HCT116 (cell line): ENCODE data around the gene CFAP54. TPM values are rescaled to one million over a fixed set of nuclear protein-coding genes. Genes with fewer than 3 reads are reported as not detected.

Experiments used
- ATAC-seq: fragments of 200-7000 bp; cut with Tn5 transposase; 2 replicates; pipeline ENCODE4 v1.9.1; 2020; ENCODE audit warnings: mild to moderate bottlenecking, moderate library complexity
- BruUV-seq: library from RNA; stranded (reverse); fragments of 400-500 nt; replicated peaks from 2 replicates; lab custom pipeline; 2021; lab: Mats Ljungman, UMichigan
- CTCF ChIA-PET: fragments of 300-600 bp; sonication (Branson Sonifier 250); formaldehyde crosslinking; loops from one replicate; lab custom pipeline; 2021; ENCODE audit warnings: antibody characterized with exemption; lab: Charles Lee
- POLR2A ChIA-PET: fragments of 300-600, 350-600 bp; sonication (Branson Sonifier 250); formaldehyde crosslinking; loops from one replicate; lab custom pipeline; 2021; ENCODE audit warnings: antibody characterized with exemption; lab: Charles Lee
- RAD21 ChIA-PET, 2 experiments: fragments of 300-600 bp; sonication (Branson Sonifier 250); formaldehyde crosslinking; loops; one replicate each; lab custom pipeline; 2023; ENCODE audit warnings: low total read pairs in 2 of 2; ENCODE audit not compliant: uncharacterized antibody in 2 of 2, unreplicated experiment in 2 of 2, low non-redundant PET in 1 of 2; lab: Charles Lee
- DNase-seq: peaks from one replicate; pipeline ENCODE4 v3.0.0-alpha.2; 2010; ENCODE audit warnings: low read depth, low spot score
- H2AFZ ChIP-seq: fragments of 200-600 bp; shearing (Covaris generic), sonication (generic); 2 replicates; pipeline ENCODE4 v1.6.1; 2017; ENCODE audit warnings: low read depth, mixed run types, mixed read lengths, antibody characterized with exemption, low read length; ENCODE audit not compliant: poor library complexity, severe bottlenecking
- H3K27ac ChIP-seq: 2 replicates; pipeline ENCODE4 v1.5.1; 2012; ENCODE audit warnings: low read depth, low read length
- H3K27me3 ChIP-seq: fragments of 200-600 bp; sonication (generic); 2 replicates; pipeline ENCODE4 v1.6.1; 2016; ENCODE audit warnings: mixed run types, low read length, mixed read lengths; ENCODE audit not compliant: insufficient read depth
- H3K36me3 ChIP-seq, 2 experiments: fragments of 200-500 bp in 1 of 2; fragments of 200-600 bp in 1 of 2; sonication (Bioruptor generic) in 1 of 2; sonication (generic) in 1 of 2; 2 replicates each; pipeline versions ENCODE4 v1.5.1 to v1.6.1; 2014 to 2016; ENCODE audit warnings: low read length in 2 of 2, inconsistent platforms in 1 of 2, mixed read lengths in 1 of 2, mixed run types in 1 of 2; ENCODE audit not compliant: insufficient read depth in 2 of 2, control insufficient read depth in 1 of 2
- H3K4me1 ChIP-seq, 2 experiments: fragments of 200-600 bp in 1 of 2; sonication (generic) in 1 of 2; 2 replicates each; pipeline versions ENCODE4 v1.5.1 to v1.6.1; 2012 to 2017; ENCODE audit warnings: low read length in 2 of 2, inconsistent platforms in 1 of 2, mild to moderate bottlenecking in 1 of 2, mixed read lengths in 1 of 2, mixed run types in 1 of 2, moderate library complexity in 1 of 2; ENCODE audit not compliant: insufficient read depth in 2 of 2, control insufficient read depth in 1 of 2
- H3K4me2 ChIP-seq: fragments of 200-600 bp; sonication (generic); 2 replicates; pipeline ENCODE4 v1.6.1; 2017; ENCODE audit warnings: mixed run types, low read length, mixed read lengths
- H3K4me3 ChIP-seq, 2 experiments: fragments of 200-600 bp in 1 of 2; sonication (generic) in 1 of 2; replicated peaks in 1 of 2; 2 replicates each; pipeline ENCODE4 v1.5.1; 2011 to 2016; ENCODE audit warnings: low read length in 2 of 2, control low read depth in 1 of 2, low read depth in 1 of 2, mild to moderate bottlenecking in 1 of 2, mixed read lengths in 1 of 2, mixed run types in 1 of 2
- H3K79me2 ChIP-seq: fragments of 200-600 bp; sonication (generic); 2 replicates; pipeline ENCODE4 v1.6.1; 2017; ENCODE audit warnings: mild to moderate bottlenecking, mixed run types, low read length, moderate library complexity, mixed read lengths; ENCODE audit not compliant: insufficient read depth
- H3K9ac ChIP-seq: fragments of 200-600 bp; sonication (generic); 2 replicates; pipeline ENCODE4 v1.6.1; 2016; ENCODE audit warnings: low read length, mixed read lengths
- H3K9me2 ChIP-seq: fragments of 200-600 bp; sonication (generic), shearing (Covaris generic); 2 replicates; pipeline ENCODE4 v1.6.1; 2017; ENCODE audit warnings: mixed run types, mild to moderate bottlenecking, moderate library complexity; ENCODE audit not compliant: insufficient read depth
- H3K9me3 ChIP-seq, 2 experiments: fragments of 200-500 bp in 1 of 2; fragments of 200-600 bp in 1 of 2; sonication (Bioruptor generic) in 1 of 2; sonication (generic) in 1 of 2; 2 replicates each; pipeline ENCODE4 v1.6.1; 2014 to 2017; ENCODE audit warnings: low read length in 2 of 2, mixed read lengths in 2 of 2, inconsistent platforms in 1 of 2, low read depth in 1 of 2, mild to moderate bottlenecking in 1 of 2, mixed run types in 1 of 2, moderate library complexity in 1 of 2; ENCODE audit not compliant: control insufficient read depth in 1 of 2, insufficient read depth in 1 of 2
- H4K20me1 ChIP-seq: fragments of 200-600 bp; sonication (generic), shearing (Covaris generic); 2 replicates; pipeline ENCODE4 v1.6.1; 2017; ENCODE audit warnings: mixed run types, mild to moderate bottlenecking, moderate library complexity; ENCODE audit not compliant: insufficient read depth
- CBX3 ChIP-seq: IDR thresholded peaks from 2 replicates; pipeline ENCODE4 v1.6.1; 2012; ENCODE audit warnings: low read depth
- CEBPB ChIP-seq: IDR thresholded peaks from 2 replicates; pipeline ENCODE4 v1.6.1; 2012; ENCODE audit warnings: low read depth
- EGR1 ChIP-seq: IDR thresholded peaks from 2 replicates; pipeline ENCODE4 v1.6.1; 2012; ENCODE audit warnings: low read depth
- EZH2 ChIP-seq: fragments of 200-600 bp; sonication (generic); IDR thresholded peaks from 2 replicates; pipeline ENCODE4 v1.6.1; 2017; ENCODE audit warnings: antibody characterized with exemption, mixed run types
- FOSL1 ChIP-seq: IDR thresholded peaks from 2 replicates; pipeline ENCODE4 v1.6.1; 2012; ENCODE audit warnings: low read depth
- JUND ChIP-seq: IDR thresholded peaks from 2 replicates; pipeline ENCODE4 v1.6.1; 2012
- MAX ChIP-seq: IDR thresholded peaks from 2 replicates; pipeline ENCODE4 v1.6.1; 2012
- POLR2A ChIP-seq: IDR thresholded peaks from 2 replicates; pipeline ENCODE4 v1.7.0; 2011; ENCODE audit warnings: borderline replicate concordance; ENCODE audit not compliant: insufficient read depth, insufficient read length; ENCODE audit errors: extremely low read depth
- RAD21 ChIP-seq: IDR thresholded peaks from 2 replicates; pipeline ENCODE4 v1.6.1; 2012; ENCODE audit warnings: low read depth, mild to moderate bottlenecking
- SIN3A ChIP-seq: IDR thresholded peaks from 2 replicates; pipeline ENCODE4 v1.6.1; 2012; ENCODE audit warnings: low read depth
- SP1 ChIP-seq: IDR thresholded peaks from 2 replicates; pipeline ENCODE4 v1.6.1; 2012; ENCODE audit warnings: low read depth
- TCF7L2 ChIP-seq: IDR thresholded peaks from 2 replicates; pipeline ENCODE4 v1.7.0; 2011; ENCODE audit warnings: borderline replicate concordance, inconsistent platforms; ENCODE audit not compliant: insufficient read depth, insufficient read length; ENCODE audit errors: extremely low read depth
- ZBTB33 ChIP-seq: IDR thresholded peaks from 2 replicates; pipeline ENCODE4 v1.6.1; 2011; ENCODE audit warnings: mild to moderate bottlenecking, low read length, moderate library complexity; ENCODE audit not compliant: insufficient replicate concordance; ENCODE audit errors: extremely low read depth
- ZFX ChIP-seq: fragments of 450-650 bp; IDR thresholded peaks from 2 replicates; pipeline ENCODE4 v1.6.1; 2017
- ZNF274 ChIP-seq: fragments of 200-500 bp; sonication (Bioruptor generic); IDR thresholded peaks from 2 replicates; pipeline ENCODE4 v1.6.1; 2014; ENCODE audit warnings: mild to moderate bottlenecking, low read depth, low read length, inconsistent platforms
- intact Hi-C: fragments of 100-400 bp; cut with micrococcal nuclease; formaldehyde crosslinking; loops from 2 replicates; pipeline ENCODE4 v1.10.0; 2022
- total RNA-seq: library from RNA; stranded (reverse); gene quantifications from one replicate; pipeline ENCODE4 v1.2.1, GENCODE V29; 2021; ENCODE audit not compliant: unreplicated experiment
- TF ChIP-seq, protein P1 (sequence below): IDR thresholded peaks from 2 replicates; pipeline ENCODE4 v1.6.1; 2012

CFAP54 gene
- total RNA-seq, 1 experiment from 2014 or later, result 0.25 TPM

GRCh38 chr12:96907671-96908422 is 418.5 kb downstream of the CFAP54 start:
- Histone ChIP-seq H3K9ac (peak overlapping the region; percentile 68), H3K36me3 (no peaks in the 10 kb centered on the region), H3K79me2 (peaks cover 52% of the 10 kb centered on the region), H2AFZ (peak overlapping the region; percentile 39), H3K9me3 (no peaks in the 10 kb centered on the region), H3K27me3 (no peaks in the 10 kb centered on the region), H3K27ac (peak overlapping the region; percentile 56), H3K4me3 (peak overlapping the region; percentile 53 to 71), H3K9me2 (no peaks in the 10 kb centered on the region), H3K4me1 (peaks cover 8 to 14% of the 10 kb centered on the region in 2 experiments; a peak in 3 of 4 replicates), H3K4me2 (peak overlapping the region; percentile 92), H4K20me1 (no peaks in the 10 kb centered on the region)
- CTCF ChIA-PET, result no interaction called here
- TF ChIP-seq, protein P1, sequence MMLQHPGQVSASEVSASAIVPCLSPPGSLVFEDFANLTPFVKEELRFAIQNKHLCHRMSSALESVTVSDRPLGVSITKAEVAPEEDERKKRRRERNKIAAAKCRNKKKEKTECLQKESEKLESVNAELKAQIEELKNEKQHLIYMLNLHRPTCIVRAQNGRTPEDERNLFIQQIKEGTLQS, result no peak
- no peak for TF ChIP-seq ZBTB33
- peak; percentile 6; the same call in 1 of the 2 replicates for TF ChIP-seq ZFX
- ATAC-seq (peak; percentile 48), DNase-seq (no peak)
- TSS peak; percentile 61 for BruUV-seq
- intact Hi-C loops, result no loop called here
- RAD21 ChIA-PET, result no interaction called here
- POLR2A ChIA-PET, result interaction anchor here (0.7 kb wide), 1 partner anchor 11 kb away, joined by 3 read pairs; no protein-coding TSS in a partner anchor

DNA sequence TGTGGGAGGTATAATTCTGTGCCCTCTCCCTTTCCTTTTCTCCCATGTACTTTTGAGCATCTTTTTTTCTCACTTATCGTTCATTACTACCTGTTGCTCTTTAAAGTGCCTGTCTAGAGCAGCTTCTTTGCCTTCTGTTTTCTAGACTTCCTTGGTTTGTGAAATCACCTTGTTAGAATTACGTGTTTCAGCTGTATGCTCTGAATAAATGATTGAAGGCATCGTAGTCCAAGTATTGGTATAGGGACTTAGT is 419.0 kb downstream of the CFAP54 start:
- Histone ChIP-seq H2AFZ (no peak overlapping the region), H3K4me1 (peaks cover 8 to 14% of the 10 kb centered on the region in 2 experiments; a peak in 3 of 4 replicates), H3K27me3 (no peaks in the 10 kb centered on the region), H3K4me2 (peak overlapping the region; percentile 92), H3K9me2 (no peaks in the 10 kb centered on the region), H3K4me3 (peak overlapping the region; percentile 53 to 71), H3K27ac (no peak overlapping the region), H3K9me3 (no peaks in the 10 kb centered on the region), H3K36me3 (no peaks in the 10 kb centered on the region), H3K9ac (peak overlapping the region; percentile 68; the same call in 1 of the 2 replicates), H4K20me1 (no peaks in the 10 kb centered on the region), H3K79me2 (peaks cover 55% of the 10 kb centered on the region)
- intact Hi-C loops, result no loop called here
- no peak for DNase-seq
- no peak for ATAC-seq
- ChIA-PET RAD21 (no interaction called here), POLR2A (no interaction called here), CTCF (no interaction called here)
- BruUV-seq, result no TSS peak
- TF ChIP-seq FOSL1 (no peak), RAD21 (no peak), JUND (no peak), TCF7L2 (no peak), MAX (no peak), CBX3 (no peak), EZH2 (no peak), ZBTB33 (no peak), ZNF274 (no peak), CEBPB (no peak), POLR2A (no peak), SP1 (no peak), ZFX (no peak), SIN3A (no peak), EGR1 (no peak)
